ENCODE data around the gene PHLDB3.

DNA sequence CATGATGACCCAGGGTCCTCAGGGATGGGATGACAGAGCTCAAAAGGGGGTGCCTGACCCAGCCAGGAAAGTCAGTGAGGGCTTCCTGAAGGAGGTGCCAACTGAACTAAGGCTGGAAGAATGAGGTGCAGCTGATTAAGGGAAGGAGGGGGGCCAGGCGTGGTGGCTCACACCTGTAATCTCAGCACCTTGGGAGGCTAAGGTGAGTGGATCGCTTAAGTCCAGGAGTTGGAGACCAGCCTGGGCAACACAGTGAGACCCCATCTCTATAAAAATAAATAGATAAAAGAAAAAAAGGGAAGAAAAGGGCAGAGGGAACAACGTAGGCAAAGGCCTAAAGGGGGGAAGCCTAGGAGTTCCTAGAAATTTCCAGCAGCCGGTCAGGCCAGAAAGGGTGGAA, 30.1 kb downstream of the PHLDB3 start:
- TF ChIP-seq, protein P1, sequence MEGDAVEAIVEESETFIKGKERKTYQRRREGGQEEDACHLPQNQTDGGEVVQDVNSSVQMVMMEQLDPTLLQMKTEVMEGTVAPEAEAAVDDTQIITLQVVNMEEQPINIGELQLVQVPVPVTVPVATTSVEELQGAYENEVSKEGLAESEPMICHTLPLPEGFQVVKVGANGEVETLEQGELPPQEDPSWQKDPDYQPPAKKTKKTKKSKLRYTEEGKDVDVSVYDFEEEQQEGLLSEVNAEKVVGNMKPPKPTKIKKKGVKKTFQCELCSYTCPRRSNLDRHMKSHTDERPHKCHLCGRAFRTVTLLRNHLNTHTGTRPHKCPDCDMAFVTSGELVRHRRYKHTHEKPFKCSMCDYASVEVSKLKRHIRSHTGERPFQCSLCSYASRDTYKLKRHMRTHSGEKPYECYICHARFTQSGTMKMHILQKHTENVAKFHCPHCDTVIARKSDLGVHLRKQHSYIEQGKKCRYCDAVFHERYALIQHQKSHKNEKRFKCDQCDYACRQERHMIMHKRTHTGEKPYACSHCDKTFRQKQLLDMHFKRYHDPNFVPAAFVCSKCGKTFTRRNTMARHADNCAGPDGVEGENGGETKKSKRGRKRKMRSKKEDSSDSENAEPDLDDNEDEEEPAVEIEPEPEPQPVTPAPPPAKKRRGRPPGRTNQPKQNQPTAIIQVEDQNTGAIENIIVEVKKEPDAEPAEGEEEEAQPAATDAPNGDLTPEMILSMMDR (IDR thresholded peaks at IDR 0.05; ENCODE audit: insufficient read depth, low read length): no peak
- no peak for TF ChIP-seq POLR2AphosphoS5 (IDR thresholded peaks at IDR 0.05; ENCODE audit: low read depth)

All from HL-60 (cell line).